GM06990 (cell line): ENCODE measurements around the gene ARHGEF19.
"Not testable (repeated sequence)": the region's sequence is repeated elsewhere in the genome, so short reads cannot be mapped to it uniquely, and the experiment has no call there.

Experiments used
- DNase-seq: peaks from one replicate; pipeline ENCODE4 v3.0.0-alpha.2; 2011; ENCODE audit not compliant: insufficient read length; ENCODE audit errors: extremely low read depth
- H3K27me3 ChIP-seq: replicated peaks from 2 replicates; pipeline ENCODE4 v1.6.0; 2011; ENCODE audit warnings: low read length; ENCODE audit not compliant: control insufficient read depth, insufficient read depth
- H3K36me3 ChIP-seq: 2 replicates; pipeline ENCODE4 v1.5.1; 2011; ENCODE audit warnings: low read length; ENCODE audit not compliant: control insufficient read depth, insufficient read depth
- H3K4me3 ChIP-seq: replicated peaks from 2 replicates; pipeline ENCODE4 v1.5.1; 2011; ENCODE audit warnings: low read depth, mild to moderate bottlenecking, control low read depth, low read length
- TF ChIP-seq, protein P1 (sequence below): IDR thresholded peaks from 2 replicates; pipeline ENCODE4 v1.5.1; 2011; ENCODE audit warnings: low read length, control low read depth, mild to moderate bottlenecking, inconsistent platforms; ENCODE audit not compliant: insufficient read depth, poor library complexity, severe bottlenecking

ARHGEF19 gene

DNA sequence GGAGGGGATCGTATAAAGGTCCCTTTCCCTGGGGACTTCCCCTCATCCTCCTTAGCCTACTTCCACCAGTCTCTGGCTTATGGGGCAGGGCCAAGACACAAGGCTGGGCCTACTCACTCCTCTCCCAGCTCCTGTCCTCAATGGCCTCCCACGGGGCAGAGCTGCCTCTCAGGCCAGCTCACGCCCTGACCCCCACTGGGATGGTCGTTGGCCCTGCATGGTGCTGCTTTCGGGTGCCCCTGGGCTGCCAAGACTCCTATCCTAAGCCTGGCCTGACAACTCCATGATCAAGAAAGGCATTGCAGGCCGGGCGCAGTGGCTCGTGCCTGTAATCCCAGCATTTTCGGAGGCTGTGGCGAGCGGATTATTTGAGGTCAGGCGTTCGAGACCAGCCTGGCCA is 18.3 kb upstream of the ARHGEF19 start:
- Histone ChIP-seq H3K36me3 (no peaks in the 10 kb centered on the region), H3K27me3 (no peaks in the 10 kb centered on the region; the same call in 1 of the 2 replicates), H3K4me3 (no peak overlapping the region)
- TF ChIP-seq, protein P1, sequence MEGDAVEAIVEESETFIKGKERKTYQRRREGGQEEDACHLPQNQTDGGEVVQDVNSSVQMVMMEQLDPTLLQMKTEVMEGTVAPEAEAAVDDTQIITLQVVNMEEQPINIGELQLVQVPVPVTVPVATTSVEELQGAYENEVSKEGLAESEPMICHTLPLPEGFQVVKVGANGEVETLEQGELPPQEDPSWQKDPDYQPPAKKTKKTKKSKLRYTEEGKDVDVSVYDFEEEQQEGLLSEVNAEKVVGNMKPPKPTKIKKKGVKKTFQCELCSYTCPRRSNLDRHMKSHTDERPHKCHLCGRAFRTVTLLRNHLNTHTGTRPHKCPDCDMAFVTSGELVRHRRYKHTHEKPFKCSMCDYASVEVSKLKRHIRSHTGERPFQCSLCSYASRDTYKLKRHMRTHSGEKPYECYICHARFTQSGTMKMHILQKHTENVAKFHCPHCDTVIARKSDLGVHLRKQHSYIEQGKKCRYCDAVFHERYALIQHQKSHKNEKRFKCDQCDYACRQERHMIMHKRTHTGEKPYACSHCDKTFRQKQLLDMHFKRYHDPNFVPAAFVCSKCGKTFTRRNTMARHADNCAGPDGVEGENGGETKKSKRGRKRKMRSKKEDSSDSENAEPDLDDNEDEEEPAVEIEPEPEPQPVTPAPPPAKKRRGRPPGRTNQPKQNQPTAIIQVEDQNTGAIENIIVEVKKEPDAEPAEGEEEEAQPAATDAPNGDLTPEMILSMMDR, result no peak
- DNase-seq, result no peak

DNA sequence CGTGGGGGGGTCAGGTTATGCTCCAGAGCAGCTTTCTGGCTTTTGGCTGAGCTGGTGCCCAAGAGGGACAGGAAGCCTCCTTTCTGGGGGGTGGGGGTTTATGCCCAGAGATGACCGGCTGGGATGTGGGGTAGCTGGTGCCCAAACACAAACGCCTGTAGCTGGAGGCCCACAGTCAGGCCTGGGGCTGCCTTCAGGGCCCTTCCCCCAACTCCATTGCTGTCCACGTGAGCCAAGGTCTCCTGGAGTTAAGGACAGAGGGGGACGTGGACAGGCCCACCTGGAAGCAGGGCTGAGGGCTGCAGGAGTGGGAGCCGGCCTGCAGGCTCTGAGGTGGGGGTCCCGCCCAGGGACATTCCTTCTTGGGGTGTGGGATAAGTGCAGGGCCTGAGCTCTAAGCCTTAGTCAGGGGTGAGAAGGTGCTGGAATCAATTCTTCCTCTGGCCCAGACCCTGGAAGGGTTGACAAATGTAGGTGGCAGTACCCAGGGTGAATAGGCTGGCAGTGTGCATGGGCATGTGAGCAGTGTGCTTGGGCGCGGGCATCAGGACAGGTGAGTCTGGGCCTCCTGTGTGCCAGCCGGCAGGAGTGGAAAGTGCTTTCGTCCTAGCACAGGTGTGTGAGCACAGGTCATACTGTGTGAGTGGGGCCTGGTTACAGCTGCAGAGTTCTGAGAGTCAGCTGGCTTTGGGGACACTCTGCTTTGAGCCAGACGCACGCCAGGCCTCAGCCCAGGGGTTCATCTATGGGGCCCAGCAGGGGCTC is 17.7 kb upstream of the ARHGEF19 start:
- TF ChIP-seq, protein P1, result no peak
- Histone ChIP-seq H3K27me3 (no peaks in the 10 kb centered on the region; the same call in 1 of the 2 replicates), H3K36me3 (no peaks in the 10 kb centered on the region), H3K4me3 (no peak overlapping the region)
- no peak for DNase-seq

DNA sequence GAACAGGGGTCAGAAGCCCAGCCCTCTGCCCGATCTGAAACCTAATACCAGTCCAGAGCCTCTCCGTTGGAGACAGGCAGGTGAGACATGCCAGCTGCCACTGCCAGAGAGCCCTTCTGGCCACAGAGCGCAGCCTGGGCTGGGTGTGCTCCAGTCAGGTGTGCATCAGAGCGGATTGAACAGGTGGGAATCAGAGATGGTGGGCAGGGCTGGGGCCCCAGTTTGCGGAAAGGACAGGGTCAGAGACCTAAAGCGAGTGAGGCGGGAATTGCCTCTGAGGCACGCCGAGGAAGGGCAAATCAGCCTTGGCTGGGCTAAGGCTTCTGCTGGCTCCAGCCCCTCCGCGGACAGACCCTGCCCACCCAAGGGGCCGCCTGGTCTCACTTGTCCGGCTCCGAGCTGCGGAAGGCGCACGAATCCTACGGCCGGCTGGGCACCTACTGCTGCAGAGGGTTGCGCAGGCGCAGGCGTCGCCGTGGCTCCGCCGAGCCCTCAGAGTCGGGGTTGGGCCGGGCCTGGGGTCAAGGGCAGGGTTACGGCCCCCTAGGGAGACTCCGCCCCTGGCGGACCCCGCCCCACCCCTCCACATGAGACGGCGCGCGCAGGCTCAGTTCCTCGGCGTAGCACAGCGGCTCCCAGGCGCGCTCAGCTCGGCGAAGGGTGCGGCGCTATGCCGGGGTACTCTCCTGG is 14.2 kb upstream of the ARHGEF19 start:
- no peak for DNase-seq
- no peaks in the 10 kb centered on the region for H3K36me3 ChIP-seq
- TF ChIP-seq, protein P1, result no peak
- no peaks in the 10 kb centered on the region; the same call in 1 of the 2 replicates for H3K27me3 ChIP-seq
- H3K4me3 ChIP-seq, result no peak overlapping the region

DNA sequence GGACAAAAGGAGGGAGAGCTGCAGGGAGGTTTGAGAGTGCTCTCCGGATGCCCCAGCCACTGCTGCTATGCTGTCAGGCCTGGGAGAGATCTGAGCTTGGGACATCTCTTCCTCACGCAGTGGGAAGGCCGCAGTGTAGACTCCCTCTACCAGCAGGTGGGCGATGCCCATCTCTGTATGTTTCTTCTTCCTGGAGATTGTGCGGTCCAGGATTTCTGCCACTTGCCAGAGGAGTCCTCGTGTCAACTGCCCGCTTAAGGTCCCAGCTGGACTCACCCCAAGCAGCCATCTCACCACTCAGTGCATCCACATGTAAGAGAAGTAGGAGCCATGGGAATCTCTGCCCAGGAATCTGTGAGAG is 13.7 kb upstream of the ARHGEF19 start:
- DNase-seq, result no peak
- TF ChIP-seq, protein P1, result no peak
- H3K27me3 ChIP-seq, result no peaks in the 10 kb centered on the region; the same call in 1 of the 2 replicates
- H3K36me3 ChIP-seq, result no peaks in the 10 kb centered on the region
- no peak overlapping the region for H3K4me3 ChIP-seq

DNA sequence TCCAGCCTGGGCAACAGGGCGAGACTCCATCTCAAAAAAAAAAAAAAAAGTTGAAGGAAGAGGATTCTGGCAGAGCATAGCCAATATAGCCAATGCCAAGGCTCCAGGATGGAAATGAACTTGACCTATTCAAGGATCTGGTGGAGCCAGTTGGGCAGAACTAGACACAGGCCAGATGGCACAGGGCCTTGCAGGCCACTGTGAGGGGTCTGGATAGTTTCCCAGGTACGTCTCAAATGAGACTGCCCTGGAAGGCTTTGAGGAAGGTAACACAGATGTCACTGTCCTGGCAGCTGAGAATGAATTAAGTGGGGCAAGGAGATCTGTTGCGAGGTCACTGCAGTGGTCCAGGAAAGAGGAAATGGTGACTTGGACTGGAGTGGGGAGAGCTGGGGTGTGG is 12.0 kb upstream of the ARHGEF19 start:
- DNase-seq, result no peak
- Histone ChIP-seq H3K27me3 (no peaks in the 10 kb centered on the region; the same call in 1 of the 2 replicates), H3K4me3 (no peak overlapping the region), H3K36me3 (no peaks in the 10 kb centered on the region)
- TF ChIP-seq, protein P1, result no peak

DNA sequence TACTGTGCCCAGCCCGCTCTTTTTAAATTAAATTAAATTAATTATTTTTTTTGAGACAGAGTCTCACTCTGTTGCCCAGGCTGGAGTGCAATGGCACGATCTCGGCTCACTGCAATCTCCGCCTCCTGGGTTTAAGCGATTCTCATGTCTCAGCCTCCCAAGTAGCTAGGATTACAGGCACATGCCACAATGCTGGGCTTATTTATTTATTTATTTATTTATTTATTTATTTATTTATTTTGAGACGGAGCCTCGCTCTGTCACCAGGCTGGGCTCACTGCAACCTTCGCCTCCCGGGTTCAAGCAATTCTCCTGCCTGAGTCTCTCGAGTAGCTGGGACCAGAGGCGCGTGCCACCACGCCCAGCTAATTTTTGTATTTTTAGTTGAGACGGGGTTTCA is 10.3 kb upstream of the ARHGEF19 start:
- DNase-seq, H3K36me3 ChIP-seq, H3K4me3 ChIP-seq, H3K27me3 ChIP-seq: not testable (repeated sequence)
